CD8-positive, alpha-beta memory T cell (primary cell): ENCODE data around the gene ADCY7. TPM values are rescaled to one million over a fixed set of nuclear protein-coding genes. Genes with fewer than 3 reads are reported as not detected.

Experiments used
- CTCF ChIA-PET: fragments of 350-600 bp; sonication (Branson Sonifier 250); formaldehyde crosslinking; loops from one replicate; lab custom pipeline; 2021; ENCODE audit warnings: antibody characterized with exemption; lab: Charles Lee
- POLR2A ChIA-PET: fragments of 350-600 bp; sonication (Branson Sonifier 250); formaldehyde crosslinking; loops from one replicate; lab custom pipeline; 2021; ENCODE audit warnings: antibody characterized with exemption; lab: Charles Lee
- DNase-seq, 5 donors: peaks; one replicate each; pipeline versions ENCODE4 v3.0.0 to v3.0.0-alpha.2; 2020 to 2022; ENCODE audit warnings: mixed read lengths in 1 of 5
- H3K27ac ChIP-seq: one replicate; pipeline ENCODE4 v1.7.0; 2013; ENCODE audit warnings: low read depth, mild to moderate bottlenecking, low read length, moderate library complexity
- H3K27me3 ChIP-seq: 2 replicates; pipeline ENCODE4 v1.7.0; 2013; ENCODE audit warnings: low read length, mild to moderate bottlenecking; ENCODE audit not compliant: insufficient read depth, poor library complexity, severe bottlenecking
- H3K36me3 ChIP-seq: 2 replicates; pipeline ENCODE4 v1.7.0; 2013; ENCODE audit warnings: mild to moderate bottlenecking, low read length, moderate library complexity; ENCODE audit not compliant: insufficient read depth
- H3K4me1 ChIP-seq: 2 replicates; pipeline ENCODE4 v1.7.0; 2013; ENCODE audit warnings: mild to moderate bottlenecking, low read length, moderate library complexity; ENCODE audit not compliant: insufficient read depth
- H3K4me3 ChIP-seq: 2 replicates; pipeline ENCODE4 v1.7.0; 2013; ENCODE audit warnings: mild to moderate bottlenecking, low read length
- H3K9me3 ChIP-seq: 2 replicates; pipeline ENCODE4 v1.7.0; 2013; ENCODE audit warnings: mild to moderate bottlenecking, low read length
- H3K27ac Mint-ChIP-seq, 8 donors: one replicate each; pipeline ENCODE4 v1.8.0; 2020 to 2021; ENCODE audit warnings: mixed read lengths in 8 of 8, mild to moderate bottlenecking in 6 of 8, inconsistent platforms in 3 of 8, moderate library complexity in 3 of 8
- H3K27me3 Mint-ChIP-seq, 2 donors: one replicate each; pipeline ENCODE4 v1.8.0; 2020 to 2021; ENCODE audit warnings: mixed read lengths in 2 of 2, mild to moderate bottlenecking in 1 of 2, moderate library complexity in 1 of 2
- H3K36me3 Mint-ChIP-seq, 3 donors: one replicate each; pipeline ENCODE4 v1.8.0; 2020 to 2021; ENCODE audit warnings: mixed read lengths in 3 of 3, inconsistent platforms in 1 of 3, mild to moderate bottlenecking in 1 of 3
- H3K4me1 Mint-ChIP-seq, 3 donors: one replicate each; pipeline ENCODE4 v1.8.0; 2020 to 2021; ENCODE audit warnings: mixed read lengths in 3 of 3, inconsistent platforms in 1 of 3, mild to moderate bottlenecking in 1 of 3
- H3K4me3 Mint-ChIP-seq, 7 donors: one replicate each; pipeline ENCODE4 v1.8.0; 2020 to 2021; ENCODE audit warnings: mixed read lengths in 7 of 7, mild to moderate bottlenecking in 6 of 7, moderate library complexity in 4 of 7, inconsistent platforms in 2 of 7
- H3K9me3 Mint-ChIP-seq, 5 donors: one replicate each; pipeline ENCODE4 v1.8.0; 2020 to 2022; ENCODE audit warnings: mixed read lengths in 5 of 5, mild to moderate bottlenecking in 3 of 5, moderate library complexity in 2 of 5, inconsistent platforms in 1 of 5
- polyA plus RNA-seq: library from polyadenylated mRNA; unstranded; fragments of 300-500 nt; fragmentation: Illumina TruSeq; gene quantifications from one replicate; pipeline ENCODE4 v1.2.3, GENCODE V29; 2021
- total RNA-seq, 2 experiments: library from RNA; stranded (reverse); gene quantifications; one replicate each; pipeline ENCODE4 v1.2.3, GENCODE V29; 2021

Gene ADCY7
- total and polyA plus RNA-seq, 3 experiments from 2014 or later, result 76.6 to 88.1 (median 83.4) TPM

DNA sequence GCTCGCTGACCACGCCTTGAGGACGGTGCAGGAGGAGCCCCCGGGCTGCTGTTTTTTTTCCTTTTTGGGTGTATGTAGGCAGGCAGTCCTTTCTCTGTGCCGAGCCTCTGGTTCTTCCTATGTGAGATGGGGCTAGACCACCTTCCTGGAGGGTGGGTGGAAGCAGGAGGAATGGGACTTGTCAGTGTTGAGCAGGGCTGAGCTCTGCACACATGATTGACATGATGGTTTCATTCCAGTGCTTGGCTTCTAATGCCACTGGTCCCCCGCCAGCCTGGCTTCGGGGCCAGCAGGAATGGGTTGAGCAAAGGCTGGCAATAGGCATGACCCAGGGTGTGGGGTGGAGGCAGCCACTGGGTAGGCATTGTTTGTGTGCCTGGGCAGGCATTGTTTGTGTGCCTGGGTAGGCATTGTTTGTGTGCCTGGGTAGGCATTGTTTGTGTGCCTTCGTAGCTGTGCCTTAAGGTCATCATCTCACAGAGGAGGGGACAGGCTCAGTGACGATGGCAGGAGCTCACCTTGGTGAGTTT lies 14.2 kb upstream of the ADCY7 start:
- no peaks in the 10 kb centered on the region for H3K4me1 ChIP-seq
- Mint-ChIP-seq H3K27me3 (peaks cover 0 to 2% of the 10 kb centered on the region in 2 donors), H3K4me1 (peaks cover 0 to under 1% (median 0%) of the 10 kb centered on the region in 3 donors), H3K9me3 (no peaks in the 10 kb centered on the region), H3K27ac (peak overlapping the region in 1 of 8 donors; percentile 24), H3K36me3 (no peaks in the 10 kb centered on the region), H3K4me3 (peak overlapping the region in 1 of 7 donors; percentile 3)
- DNase-seq, result no peak
- POLR2A ChIA-PET, result no interaction called here
- no peaks in the 10 kb centered on the region for H3K9me3 ChIP-seq
- no peaks in the 10 kb centered on the region for H3K27me3 ChIP-seq
- no peak overlapping the region for H3K4me3 ChIP-seq
- H3K27ac ChIP-seq, result peak overlapping the region; percentile 18
- H3K36me3 ChIP-seq, result no peaks in the 10 kb centered on the region
- CTCF ChIA-PET, result interaction anchor here (1.2 to 1.7 kb wide), 2 partner anchors 13 to 413 kb away, joined by 3 read pairs; no protein-coding TSS in a partner anchor

DNA sequence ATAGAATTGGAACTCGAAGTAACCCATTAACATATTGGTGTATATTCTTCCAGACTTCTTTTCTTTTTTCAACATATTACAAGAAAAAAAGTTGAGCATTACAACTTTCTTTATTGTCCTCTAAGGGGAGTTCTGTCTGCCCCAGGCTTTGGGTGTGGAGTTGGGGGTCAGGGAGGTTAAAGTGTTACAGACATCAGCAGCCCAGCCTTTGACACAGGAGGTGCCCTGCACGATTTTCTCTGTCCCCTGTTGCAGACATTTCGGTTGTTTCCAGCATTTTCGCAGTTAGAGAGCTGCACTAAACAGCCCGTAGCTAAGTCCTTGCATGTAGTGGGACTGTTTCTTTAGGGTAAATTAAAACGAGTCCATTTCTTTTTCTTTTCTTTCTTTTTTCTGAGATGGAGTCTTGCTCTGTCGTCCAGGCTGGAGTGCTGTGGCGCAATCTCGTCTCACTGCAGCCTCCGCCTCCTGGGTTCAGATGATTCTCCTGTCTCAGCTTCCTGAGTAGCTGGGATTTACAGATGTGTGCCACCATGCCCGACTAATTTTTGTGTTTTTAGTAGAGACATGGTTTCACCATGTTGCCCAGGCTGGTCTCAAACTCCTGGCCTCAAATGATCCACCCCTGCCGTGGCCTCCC lies 13.4 kb upstream of the ADCY7 start:
- no peak for DNase-seq
- Histone ChIP-seq H3K27ac (peak overlapping the region; percentile 67), H3K4me3 (no peak overlapping the region), H3K36me3 (no peaks in the 10 kb centered on the region), H3K4me1 (no peaks in the 10 kb centered on the region), H3K27me3 (no peaks in the 10 kb centered on the region), H3K9me3 (no peaks in the 10 kb centered on the region)
- Mint-ChIP-seq H3K27me3 (peaks cover 0 to 2% of the 10 kb centered on the region in 2 donors), H3K9me3 (no peaks in the 10 kb centered on the region), H3K36me3 (no peaks in the 10 kb centered on the region), H3K4me1 (no peaks in the 10 kb centered on the region), H3K4me3 (no peak overlapping the region), H3K27ac (no peak overlapping the region)
- POLR2A ChIA-PET, result no interaction called here
- CTCF ChIA-PET, result interaction anchor here (1.7 kb wide), 1 partner anchor 14 kb away, joined by 3 read pairs; no protein-coding TSS in a partner anchor

DNA sequence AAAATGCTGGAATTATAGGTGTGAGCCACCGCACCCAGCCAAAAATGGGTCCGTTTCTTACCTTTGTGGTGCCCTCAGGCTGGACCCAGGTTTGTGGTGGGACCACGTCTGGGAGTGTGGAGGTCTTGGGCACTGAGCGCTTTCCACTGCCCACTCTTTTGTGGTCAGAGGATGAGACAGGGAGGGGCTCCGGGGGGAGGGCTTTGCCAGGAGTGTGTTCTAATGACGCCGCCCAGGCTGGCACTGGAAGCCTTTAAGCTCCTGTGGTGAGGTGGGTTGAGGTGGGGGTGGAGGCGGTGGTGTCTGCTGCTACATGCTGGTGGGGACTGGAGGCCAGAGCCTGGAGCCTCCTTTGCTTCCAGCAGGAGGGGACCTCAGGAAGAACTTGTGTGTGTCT lies 12.8 kb upstream of the ADCY7 start:
- Histone ChIP-seq H3K4me1 (no peaks in the 10 kb centered on the region), H3K27me3 (no peaks in the 10 kb centered on the region), H3K36me3 (no peaks in the 10 kb centered on the region), H3K27ac (peak overlapping the region; percentile 67), H3K9me3 (no peaks in the 10 kb centered on the region), H3K4me3 (no peak overlapping the region)
- DNase-seq, result no peak
- CTCF ChIA-PET, result interaction anchor here (1.7 kb wide), 1 partner anchor 14 kb away, joined by 3 read pairs; no protein-coding TSS in a partner anchor
- Mint-ChIP-seq H3K4me1 (no peaks in the 10 kb centered on the region), H3K4me3 (no peak overlapping the region), H3K36me3 (no peaks in the 10 kb centered on the region), H3K27me3 (peaks cover 0 to 2% of the 10 kb centered on the region in 2 donors), H3K27ac (no peak overlapping the region), H3K9me3 (no peaks in the 10 kb centered on the region)
- POLR2A ChIA-PET, result no interaction called here

DNA sequence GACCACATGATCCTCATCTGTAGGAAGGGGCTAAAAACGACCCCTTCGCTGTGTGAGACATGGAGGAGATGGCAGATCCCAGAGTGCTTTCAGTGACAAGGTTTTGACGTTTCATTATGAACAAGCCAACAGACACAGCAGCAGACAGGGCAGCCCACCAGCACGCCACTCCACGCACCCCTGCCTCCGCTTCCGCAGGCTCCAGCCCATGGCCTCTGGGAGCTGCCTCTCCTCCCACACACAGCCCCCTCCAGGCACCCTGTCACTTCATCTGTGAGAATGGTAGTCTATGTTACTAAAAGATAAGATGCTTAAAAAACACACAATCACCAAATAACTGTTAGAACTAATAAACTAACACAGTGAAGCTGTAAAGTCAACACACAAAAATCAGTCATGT lies 12.3 kb upstream of the ADCY7 start:
- H3K4me3 Mint-ChIP-seq, result no peak overlapping the region
- H3K27ac Mint-ChIP-seq, result no peak overlapping the region
- H3K27ac ChIP-seq, result peak overlapping the region; percentile 67
- ChIA-PET POLR2A (no interaction called here), CTCF (interaction anchor here (1.2 to 1.9 kb wide), 4 partner anchors 18 to 552 kb away, joined by 3 to 6 read pairs (median 4); no protein-coding TSS in a partner anchor)
- no peaks in the 10 kb centered on the region for H3K36me3 ChIP-seq
- H3K27me3 Mint-ChIP-seq, result peaks cover 0 to 2% of the 10 kb centered on the region in 2 donors
- H3K4me1 Mint-ChIP-seq, result peaks cover 0 to under 1% (median 0%) of the 10 kb centered on the region in 3 donors
- no peaks in the 10 kb centered on the region for H3K4me1 ChIP-seq
- H3K9me3 Mint-ChIP-seq, result no peaks in the 10 kb centered on the region
- no peak overlapping the region for H3K4me3 ChIP-seq
- H3K36me3 Mint-ChIP-seq, result no peaks in the 10 kb centered on the region
- no peaks in the 10 kb centered on the region for H3K27me3 ChIP-seq
- no peak for DNase-seq
- no peaks in the 10 kb centered on the region for H3K9me3 ChIP-seq

DNA sequence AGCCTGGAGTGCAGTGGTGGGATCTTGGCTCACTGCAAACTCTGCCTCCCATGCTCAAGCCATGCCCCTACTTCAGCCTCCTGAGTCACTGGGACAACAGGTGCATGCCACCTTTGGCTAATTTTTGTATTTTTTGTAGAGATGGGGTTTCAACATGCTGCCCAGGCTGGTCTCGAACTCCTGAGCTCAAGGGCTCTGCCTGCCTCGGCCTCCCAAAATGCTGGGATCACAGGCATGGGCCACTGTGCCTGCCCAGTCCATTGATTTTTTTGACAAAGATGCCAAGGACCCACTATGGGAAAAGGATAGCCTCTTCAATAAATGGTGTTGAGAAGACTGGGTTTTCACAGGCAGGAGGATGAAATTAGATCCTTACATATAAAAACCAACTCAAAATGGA lies 10.8 kb upstream of the ADCY7 start:
- DNase-seq, result no peak
- Histone ChIP-seq H3K27ac (no peak overlapping the region), H3K4me1 (peaks cover 8% of the 10 kb centered on the region), H3K36me3 (no peaks in the 10 kb centered on the region), H3K27me3 (no peaks in the 10 kb centered on the region), H3K9me3 (no peaks in the 10 kb centered on the region), H3K4me3 (no peak overlapping the region)
- ChIA-PET POLR2A (no interaction called here), CTCF (interaction anchor here (1.1 to 1.9 kb wide), 4 partner anchors 16 to 551 kb away, joined by 3 to 6 read pairs (median 4); no protein-coding TSS in a partner anchor)
- peaks cover 0 to 2% of the 10 kb centered on the region in 2 donors for H3K27me3 Mint-ChIP-seq
- peaks cover 0 to 7% (median 2%) of the 10 kb centered on the region in 3 donors for H3K4me1 Mint-ChIP-seq
- H3K9me3 Mint-ChIP-seq, result no peaks in the 10 kb centered on the region
- no peak overlapping the region for H3K27ac Mint-ChIP-seq
- no peak overlapping the region for H3K4me3 Mint-ChIP-seq
- H3K36me3 Mint-ChIP-seq, result no peaks in the 10 kb centered on the region

DNA sequence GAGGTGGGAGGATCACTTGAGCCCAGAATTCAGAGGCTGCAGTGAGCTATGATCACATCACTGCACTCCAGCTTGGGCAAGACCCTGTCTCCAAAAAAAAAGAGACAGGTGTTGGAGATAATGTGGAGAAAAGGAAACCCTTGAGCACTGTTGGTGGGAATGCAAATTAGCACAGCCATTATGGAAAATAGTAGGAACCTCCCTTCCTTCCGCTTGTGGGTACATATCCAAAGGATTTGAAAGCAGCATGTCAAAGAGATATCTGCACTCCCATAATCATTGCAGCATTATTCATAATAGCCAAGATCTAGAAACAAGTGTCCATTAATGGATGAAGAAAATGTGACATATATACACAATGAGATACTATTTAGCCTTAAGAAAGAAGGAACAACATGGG lies 9.7 kb upstream of the ADCY7 start:
- Histone ChIP-seq H3K27ac (no peak overlapping the region), H3K4me1 (peaks cover 8% of the 10 kb centered on the region), H3K9me3 (no peaks in the 10 kb centered on the region), H3K27me3 (no peaks in the 10 kb centered on the region), H3K36me3 (no peaks in the 10 kb centered on the region), H3K4me3 (no peak overlapping the region)
- Mint-ChIP-seq H3K4me3 (no peak overlapping the region), H3K4me1 (peaks cover 0 to 7% (median 3%) of the 10 kb centered on the region in 3 donors), H3K9me3 (no peaks in the 10 kb centered on the region), H3K27ac (no peak overlapping the region), H3K27me3 (peaks cover 0 to 2% of the 10 kb centered on the region in 2 donors), H3K36me3 (no peaks in the 10 kb centered on the region)
- no peak for DNase-seq
- CTCF ChIA-PET, result no interaction called here
- POLR2A ChIA-PET, result no interaction called here

DNA sequence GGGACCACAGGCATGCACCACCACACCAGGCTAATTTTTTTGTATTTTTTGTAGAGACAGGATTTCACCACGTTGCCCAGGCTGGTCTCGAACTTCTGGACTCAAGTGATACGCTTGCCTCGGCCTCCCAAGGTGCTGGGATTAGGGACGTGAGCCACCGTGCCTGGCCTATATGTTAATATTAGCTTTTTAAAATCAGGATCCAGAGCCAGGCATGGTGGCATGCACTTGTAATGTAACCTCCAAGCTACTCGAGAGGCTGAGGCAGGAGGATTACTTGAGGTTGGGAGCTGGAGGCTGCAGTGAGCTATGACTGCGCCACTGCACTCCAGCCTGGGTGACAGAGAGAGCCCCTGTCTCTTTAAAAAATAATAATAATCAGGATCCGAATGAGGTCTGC lies 8.5 kb upstream of the ADCY7 start:
- Histone ChIP-seq H3K4me3 (no peak overlapping the region), H3K9me3 (no peaks in the 10 kb centered on the region), H3K27ac (no peak overlapping the region), H3K4me1 (peaks cover 8% of the 10 kb centered on the region), H3K36me3 (no peaks in the 10 kb centered on the region), H3K27me3 (no peaks in the 10 kb centered on the region)
- ChIA-PET CTCF (no interaction called here), POLR2A (no interaction called here)
- peaks cover under 1 to 9% (median 5%) of the 10 kb centered on the region in 3 donors for H3K4me1 Mint-ChIP-seq
- no peaks in the 10 kb centered on the region for H3K9me3 Mint-ChIP-seq
- peaks cover 0 to 2% of the 10 kb centered on the region in 2 donors for H3K27me3 Mint-ChIP-seq
- DNase-seq, result no peak
- H3K4me3 Mint-ChIP-seq, result no peak overlapping the region
- no peak overlapping the region for H3K27ac Mint-ChIP-seq
- H3K36me3 Mint-ChIP-seq, result no peaks in the 10 kb centered on the region
